Measurements from ENCODE around the gene SOX5. TPM values are rescaled to one million over a fixed set of nuclear protein-coding genes. Genes with fewer than 3 reads are reported as not detected.

Gene SOX5
- total and polyA plus RNA-seq, 9 of the 15 experiments (the other 6 are each of a cell fraction or from before 2014, with no cell fraction given), result 8.3 to 16.5 (median 11.9) TPM

DNA sequence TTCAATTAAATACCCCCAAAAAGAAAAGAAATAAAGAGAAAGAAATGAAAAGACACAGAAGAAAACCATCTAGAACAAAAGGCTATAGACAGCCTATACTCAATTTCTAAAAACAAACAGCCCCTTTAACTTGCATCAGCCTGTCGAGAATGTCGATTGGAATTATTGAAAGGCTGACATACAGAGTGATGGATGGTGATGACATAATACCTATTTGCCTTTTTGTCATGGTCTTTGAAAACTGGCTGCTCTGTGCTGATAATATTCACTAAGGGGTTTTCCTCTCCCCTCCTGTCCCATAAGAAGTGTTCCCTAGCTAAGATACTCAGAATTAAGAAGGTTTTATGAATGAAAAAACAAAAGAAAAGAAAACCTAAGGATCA, 393.7 kb downstream of the SOX5 start (continued):
- TF ChIP-seq, protein P1, sequence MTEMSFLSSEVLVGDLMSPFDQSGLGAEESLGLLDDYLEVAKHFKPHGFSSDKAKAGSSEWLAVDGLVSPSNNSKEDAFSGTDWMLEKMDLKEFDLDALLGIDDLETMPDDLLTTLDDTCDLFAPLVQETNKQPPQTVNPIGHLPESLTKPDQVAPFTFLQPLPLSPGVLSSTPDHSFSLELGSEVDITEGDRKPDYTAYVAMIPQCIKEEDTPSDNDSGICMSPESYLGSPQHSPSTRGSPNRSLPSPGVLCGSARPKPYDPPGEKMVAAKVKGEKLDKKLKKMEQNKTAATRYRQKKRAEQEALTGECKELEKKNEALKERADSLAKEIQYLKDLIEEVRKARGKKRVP (CRISPR knock-in tag; IDR thresholded peaks at IDR 0.05), result peak; percentile 65; the same call in 1 of the 2 replicates
- TF ChIP-seq SMARCA4 (IDR thresholded peaks at IDR 0.05) (peak; percentile 88), SMARCC2 (IDR thresholded peaks at IDR 0.05; ENCODE audit: low read depth) (peak; percentile 40; the same call in 1 of the 2 replicates), ZNF699 (CRISPR knock-in tag; IDR thresholded peaks at IDR 0.05; ENCODE audit: insufficient replicate concordance) (no peak), NFE2L1 (tag; IDR thresholded peaks at IDR 0.05; ENCODE audit: borderline replicate concordance, low read depth) (no peak), SAP30 (IDR thresholded peaks at IDR 0.05; ENCODE audit: borderline replicate concordance, insufficient read depth, low read depth, low read length, poor library complexity, severe bottlenecking) (no peak), HDAC1 (IDR thresholded peaks at IDR 0.05) (peak in 1 of 2 experiments; percentile 47; a peak in 1 of 4 replicates), POLR2AphosphoS5 (IDR thresholded peaks at IDR 0.05; ENCODE audit: control insufficient read depth, insufficient read depth, low read depth, low read length) (peak; percentile 38; the same call in 1 of the 2 replicates), MTA2 (IDR thresholded peaks at IDR 0.05; ENCODE audit: low read depth) (peak; percentile 59), CBFA2T2 (conservative IDR thresholded peaks at IDR 0.05) (peak; percentile 54; the same call in 1 of the 2 replicates), RBBP5 (IDR thresholded peaks at IDR 0.05; ENCODE audit: borderline replicate concordance, insufficient read depth, low read length, poor library complexity, severe bottlenecking) (no peak), ETV1 (tag; conservative IDR thresholded peaks at IDR 0.05; ENCODE audit: low read depth) (no peak)
- TF ChIP-seq, protein P2, sequence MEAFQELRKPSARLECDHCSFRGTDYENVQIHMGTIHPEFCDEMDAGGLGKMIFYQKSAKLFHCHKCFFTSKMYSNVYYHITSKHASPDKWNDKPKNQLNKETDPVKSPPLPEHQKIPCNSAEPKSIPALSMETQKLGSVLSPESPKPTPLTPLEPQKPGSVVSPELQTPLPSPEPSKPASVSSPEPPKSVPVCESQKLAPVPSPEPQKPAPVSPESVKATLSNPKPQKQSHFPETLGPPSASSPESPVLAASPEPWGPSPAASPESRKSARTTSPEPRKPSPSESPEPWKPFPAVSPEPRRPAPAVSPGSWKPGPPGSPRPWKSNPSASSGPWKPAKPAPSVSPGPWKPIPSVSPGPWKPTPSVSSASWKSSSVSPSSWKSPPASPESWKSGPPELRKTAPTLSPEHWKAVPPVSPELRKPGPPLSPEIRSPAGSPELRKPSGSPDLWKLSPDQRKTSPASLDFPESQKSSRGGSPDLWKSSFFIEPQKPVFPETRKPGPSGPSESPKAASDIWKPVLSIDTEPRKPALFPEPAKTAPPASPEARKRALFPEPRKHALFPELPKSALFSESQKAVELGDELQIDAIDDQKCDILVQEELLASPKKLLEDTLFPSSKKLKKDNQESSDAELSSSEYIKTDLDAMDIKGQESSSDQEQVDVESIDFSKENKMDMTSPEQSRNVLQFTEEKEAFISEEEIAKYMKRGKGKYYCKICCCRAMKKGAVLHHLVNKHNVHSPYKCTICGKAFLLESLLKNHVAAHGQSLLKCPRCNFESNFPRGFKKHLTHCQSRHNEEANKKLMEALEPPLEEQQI (IDR thresholded peaks at IDR 0.05), result peak; percentile 86
- TF ChIP-seq, protein P3, sequence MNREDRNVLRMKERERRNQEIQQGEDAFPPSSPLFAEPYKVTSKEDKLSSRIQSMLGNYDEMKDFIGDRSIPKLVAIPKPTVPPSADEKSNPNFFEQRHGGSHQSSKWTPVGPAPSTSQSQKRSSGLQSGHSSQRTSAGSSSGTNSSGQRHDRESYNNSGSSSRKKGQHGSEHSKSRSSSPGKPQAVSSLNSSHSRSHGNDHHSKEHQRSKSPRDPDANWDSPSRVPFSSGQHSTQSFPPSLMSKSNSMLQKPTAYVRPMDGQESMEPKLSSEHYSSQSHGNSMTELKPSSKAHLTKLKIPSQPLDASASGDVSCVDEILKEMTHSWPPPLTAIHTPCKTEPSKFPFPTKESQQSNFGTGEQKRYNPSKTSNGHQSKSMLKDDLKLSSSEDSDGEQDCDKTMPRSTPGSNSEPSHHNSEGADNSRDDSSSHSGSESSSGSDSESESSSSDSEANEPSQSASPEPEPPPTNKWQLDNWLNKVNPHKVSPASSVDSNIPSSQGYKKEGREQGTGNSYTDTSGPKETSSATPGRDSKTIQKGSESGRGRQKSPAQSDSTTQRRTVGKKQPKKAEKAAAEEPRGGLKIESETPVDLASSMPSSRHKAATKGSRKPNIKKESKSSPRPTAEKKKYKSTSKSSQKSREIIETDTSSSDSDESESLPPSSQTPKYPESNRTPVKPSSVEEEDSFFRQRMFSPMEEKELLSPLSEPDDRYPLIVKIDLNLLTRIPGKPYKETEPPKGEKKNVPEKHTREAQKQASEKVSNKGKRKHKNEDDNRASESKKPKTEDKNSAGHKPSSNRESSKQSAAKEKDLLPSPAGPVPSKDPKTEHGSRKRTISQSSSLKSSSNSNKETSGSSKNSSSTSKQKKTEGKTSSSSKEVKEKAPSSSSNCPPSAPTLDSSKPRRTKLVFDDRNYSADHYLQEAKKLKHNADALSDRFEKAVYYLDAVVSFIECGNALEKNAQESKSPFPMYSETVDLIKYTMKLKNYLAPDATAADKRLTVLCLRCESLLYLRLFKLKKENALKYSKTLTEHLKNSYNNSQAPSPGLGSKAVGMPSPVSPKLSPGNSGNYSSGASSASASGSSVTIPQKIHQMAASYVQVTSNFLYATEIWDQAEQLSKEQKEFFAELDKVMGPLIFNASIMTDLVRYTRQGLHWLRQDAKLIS (CRISPR knock-in tag; IDR thresholded peaks at IDR 0.05), result no peak
- TF ChIP-seq, protein P4, sequence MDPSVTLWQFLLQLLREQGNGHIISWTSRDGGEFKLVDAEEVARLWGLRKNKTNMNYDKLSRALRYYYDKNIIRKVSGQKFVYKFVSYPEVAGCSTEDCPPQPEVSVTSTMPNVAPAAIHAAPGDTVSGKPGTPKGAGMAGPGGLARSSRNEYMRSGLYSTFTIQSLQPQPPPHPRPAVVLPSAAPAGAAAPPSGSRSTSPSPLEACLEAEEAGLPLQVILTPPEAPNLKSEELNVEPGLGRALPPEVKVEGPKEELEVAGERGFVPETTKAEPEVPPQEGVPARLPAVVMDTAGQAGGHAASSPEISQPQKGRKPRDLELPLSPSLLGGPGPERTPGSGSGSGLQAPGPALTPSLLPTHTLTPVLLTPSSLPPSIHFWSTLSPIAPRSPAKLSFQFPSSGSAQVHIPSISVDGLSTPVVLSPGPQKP (CRISPR knock-in tag; IDR thresholded peaks at IDR 0.05), result no peak
- TF ChIP-seq, protein P5, sequence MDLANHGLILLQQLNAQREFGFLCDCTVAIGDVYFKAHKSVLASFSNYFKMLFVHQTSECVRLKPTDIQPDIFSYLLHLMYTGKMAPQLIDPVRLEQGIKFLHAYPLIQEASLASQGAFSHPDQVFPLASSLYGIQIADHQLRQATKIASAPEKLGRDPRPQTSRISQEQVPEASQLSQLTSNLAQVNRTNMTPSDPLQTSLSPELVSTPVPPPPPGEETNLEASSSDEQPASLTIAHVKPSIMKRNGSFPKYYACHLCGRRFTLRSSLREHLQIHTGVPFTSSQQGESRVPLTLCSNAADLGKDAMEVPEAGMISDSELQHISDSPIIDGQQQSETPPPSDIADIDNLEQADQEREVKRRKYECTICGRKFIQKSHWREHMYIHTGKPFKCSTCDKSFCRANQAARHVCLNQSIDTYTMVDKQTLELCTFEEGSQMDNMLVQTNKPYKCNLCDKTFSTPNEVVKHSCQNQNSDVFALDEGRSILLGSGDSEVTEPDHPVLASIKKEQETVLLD (IDR thresholded peaks at IDR 0.05), result peak; percentile 30; the same call in 1 of the 2 replicates
